Endothelial cell of umbilical vein (primary cell): Measurements from ENCODE around the gene COX7A2L.

Experiments used
- CTCF ChIP-seq, 2 donors: IDR thresholded peaks; 1 replicate in 1 of 2; 2 replicates in 1 of 2; pipeline ENCODE4 v1.5.1; 2011; ENCODE audit warnings: low read length in 2 of 2, mild to moderate bottlenecking in 2 of 2, moderate library complexity in 2 of 2, control low read depth in 1 of 2, inconsistent platforms in 1 of 2, low read depth in 1 of 2; ENCODE audit not compliant: insufficient read depth in 1 of 2; ENCODE audit errors: extremely low read depth in 1 of 2
- EZH2 ChIP-seq: IDR thresholded peaks from 2 replicates; pipeline ENCODE4 v1.6.1; 2012; ENCODE audit warnings: borderline replicate concordance, low read depth, mild to moderate bottlenecking, moderate library complexity, low read length, inconsistent platforms; ENCODE audit not compliant: severe bottlenecking
- FOS ChIP-seq: IDR thresholded peaks from 2 replicates; pipeline ENCODE4 v1.6.1; 2011; ENCODE audit warnings: mild to moderate bottlenecking, low read length, moderate library complexity, borderline replicate concordance; ENCODE audit not compliant: insufficient read depth
- GATA2 ChIP-seq: IDR thresholded peaks from 2 replicates; pipeline ENCODE4 v1.7.0; 2011; ENCODE audit warnings: low read depth, mild to moderate bottlenecking, moderate library complexity, mixed read lengths, low read length; ENCODE audit not compliant: insufficient read length, insufficient read depth
- JUN ChIP-seq: IDR thresholded peaks from 2 replicates; pipeline ENCODE4 v1.6.1; 2011; ENCODE audit warnings: borderline replicate concordance, low read depth; ENCODE audit not compliant: insufficient read length, insufficient read depth
- MYC ChIP-seq: IDR thresholded peaks from one replicate; pipeline ENCODE4 v1.6.1; 2011; ENCODE audit warnings: mild to moderate bottlenecking, low read depth, low read length
- POLR2A ChIP-seq: IDR thresholded peaks from 2 replicates; pipeline ENCODE4 v1.6.1; 2012; ENCODE audit warnings: low read depth, mild to moderate bottlenecking, control low read depth, low read length
- POLR2AphosphoS5 ChIP-seq: IDR thresholded peaks from 2 replicates; pipeline ENCODE4 v1.6.1; 2012; ENCODE audit warnings: low read depth, mild to moderate bottlenecking, control low read depth, low read length, moderate library complexity; ENCODE audit not compliant: insufficient read depth

- TF ChIP-seq CTCF (IDR thresholded peaks at IDR 0.05; ENCODE audit: extremely low read depth in 1 of 2, insufficient read depth in 1 of 2, low read depth in 1 of 2, low read length in 2 of 2) (no peak), MYC (no peak), POLR2A (no peak), EZH2 (no peak), FOS (no peak), JUN (no peak), GATA2 (no peak), POLR2AphosphoS5 (no peak)
Measured at GRCh38 chr2:42408009-42408408, 47.0 kb upstream of the COX7A2L start.
